GM19467 (cell line): Measurements from ENCODE around the gene ACOT11.
"Not testable (repeated sequence)": the region's sequence is repeated elsewhere in the genome, so short reads cannot be mapped to it uniquely, and the experiment has no call there.

Experiments
- ATAC-seq: cut with Tn5 transposase; IDR thresholded peaks from one replicate; pipeline ENCODE4 v1.9.1; 2021; ENCODE audit warnings: mild to moderate bottlenecking, moderate library complexity; ENCODE audit not compliant: unreplicated experiment

The ACOT11 gene

DNA sequence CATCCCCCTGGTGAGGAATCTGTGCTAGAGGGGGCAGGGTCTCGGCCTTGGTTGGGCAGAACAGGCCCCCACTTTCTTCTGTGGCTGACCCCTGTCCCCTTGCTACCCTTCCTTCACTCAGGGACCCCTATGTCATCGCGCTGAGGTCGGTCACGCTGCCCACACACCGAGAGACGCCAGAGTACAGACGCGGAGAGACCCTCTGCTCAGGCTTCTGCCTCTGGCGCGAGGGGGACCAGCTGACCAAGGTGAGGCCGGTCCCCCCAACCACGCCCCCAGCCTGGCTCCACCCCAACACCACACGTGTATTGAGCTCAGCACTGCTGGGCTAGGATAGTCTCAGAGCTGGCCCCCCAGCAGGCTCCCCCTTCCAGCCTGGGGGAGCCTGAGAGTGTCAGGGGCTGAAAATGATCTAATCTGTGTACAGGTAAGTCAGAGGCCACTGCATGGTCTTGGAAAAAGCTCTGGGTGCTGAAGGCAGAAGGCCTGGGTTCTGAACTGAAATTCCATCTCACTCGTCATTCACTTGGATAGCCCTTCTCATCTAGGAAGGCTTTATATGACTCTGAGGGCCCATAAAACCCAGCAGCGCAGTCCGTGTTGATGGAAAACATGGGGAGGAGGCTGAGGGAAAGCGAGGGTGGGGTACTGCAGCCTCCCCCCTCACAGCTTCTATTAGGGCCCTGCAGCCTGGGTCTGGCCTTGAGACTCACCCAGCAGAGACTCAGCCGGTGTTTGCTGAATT is 60.0 kb downstream of the ACOT11 start:
- ATAC-seq = no peak

DNA sequence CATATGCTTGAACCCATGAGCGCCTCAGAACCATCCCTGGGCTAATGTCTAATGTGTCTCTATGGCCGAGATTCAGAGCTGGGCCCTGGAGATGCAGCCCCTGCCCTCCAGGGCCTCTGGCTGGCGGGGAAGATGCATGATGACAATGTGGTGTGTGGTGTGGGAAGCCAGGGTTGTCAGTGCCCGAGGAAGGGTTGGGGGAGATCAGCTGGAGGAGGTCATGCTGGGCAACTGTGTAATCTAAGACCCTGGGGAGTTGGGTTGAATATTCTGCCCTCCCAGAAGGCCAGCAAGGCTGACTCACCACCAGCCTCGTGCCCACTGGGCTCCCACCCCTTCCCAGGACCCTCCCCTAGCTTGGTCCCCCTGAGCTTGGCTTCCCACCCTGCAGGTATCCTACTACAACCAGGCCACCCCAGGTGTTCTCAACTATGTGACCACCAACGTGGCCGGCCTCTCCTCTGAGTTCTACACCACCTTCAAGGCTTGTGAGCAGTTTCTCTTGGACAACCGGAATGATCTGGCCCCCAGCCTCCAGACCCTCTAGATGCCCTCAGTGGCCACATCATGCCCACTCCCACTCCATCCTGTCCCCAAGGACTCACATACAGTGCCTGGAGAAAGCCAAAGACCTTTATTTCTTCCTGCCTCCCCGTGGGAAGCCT is 60.7 kb downstream of the ACOT11 start:
- ATAC-seq = no peak

DNA sequence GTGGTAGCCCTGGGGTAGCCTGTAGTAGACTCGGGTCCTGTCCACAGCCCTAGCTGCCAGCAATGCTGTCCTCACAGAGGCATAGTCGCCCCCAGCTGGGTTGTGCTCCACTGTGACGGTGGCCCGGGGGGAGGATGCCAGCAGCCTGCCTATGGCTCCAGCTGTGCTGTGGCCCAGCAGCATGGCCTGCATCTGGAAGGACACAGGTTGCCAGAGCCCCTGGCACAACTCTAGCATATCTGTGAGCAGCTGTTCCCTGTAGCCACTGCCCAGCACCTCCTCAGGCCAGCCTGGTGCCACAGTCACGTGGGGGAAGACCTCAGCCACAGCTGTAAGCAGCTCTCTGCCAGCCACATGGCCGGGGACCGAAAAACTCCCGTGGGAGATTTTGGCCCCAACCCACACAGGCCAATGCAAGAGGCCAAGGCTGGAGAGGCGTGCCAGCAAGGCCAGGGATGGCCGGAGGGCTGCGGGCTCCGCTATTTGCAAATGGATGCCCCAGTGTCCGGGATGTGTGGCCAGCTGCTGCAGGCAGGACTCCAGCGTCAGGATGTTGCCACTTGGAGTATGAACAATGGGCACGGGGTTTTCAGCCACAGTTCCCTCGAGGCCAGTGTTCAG is 61.4 kb downstream of the ACOT11 start:
- ATAC-seq = no peak

DNA sequence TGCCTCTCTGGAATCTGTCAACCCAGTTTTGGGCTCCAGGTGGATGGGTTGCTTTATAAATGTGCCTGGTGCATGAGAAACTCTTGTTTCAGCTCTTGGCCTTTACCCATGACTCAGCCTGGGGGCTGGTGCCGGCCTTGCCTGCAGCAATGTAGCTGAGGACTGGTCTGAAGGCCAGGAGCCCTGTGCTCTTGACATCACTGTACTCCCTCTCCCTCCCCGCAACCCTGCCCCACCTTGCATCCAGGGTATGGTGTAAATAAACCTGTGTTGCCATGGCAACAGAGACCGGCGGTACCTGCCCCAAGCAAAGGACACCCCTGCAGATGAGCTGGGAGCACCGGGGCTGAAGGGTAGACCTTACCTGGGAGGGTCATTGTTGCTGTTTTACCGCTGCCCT is 62.0 kb downstream of the ACOT11 start:
- no peak for ATAC-seq

DNA sequence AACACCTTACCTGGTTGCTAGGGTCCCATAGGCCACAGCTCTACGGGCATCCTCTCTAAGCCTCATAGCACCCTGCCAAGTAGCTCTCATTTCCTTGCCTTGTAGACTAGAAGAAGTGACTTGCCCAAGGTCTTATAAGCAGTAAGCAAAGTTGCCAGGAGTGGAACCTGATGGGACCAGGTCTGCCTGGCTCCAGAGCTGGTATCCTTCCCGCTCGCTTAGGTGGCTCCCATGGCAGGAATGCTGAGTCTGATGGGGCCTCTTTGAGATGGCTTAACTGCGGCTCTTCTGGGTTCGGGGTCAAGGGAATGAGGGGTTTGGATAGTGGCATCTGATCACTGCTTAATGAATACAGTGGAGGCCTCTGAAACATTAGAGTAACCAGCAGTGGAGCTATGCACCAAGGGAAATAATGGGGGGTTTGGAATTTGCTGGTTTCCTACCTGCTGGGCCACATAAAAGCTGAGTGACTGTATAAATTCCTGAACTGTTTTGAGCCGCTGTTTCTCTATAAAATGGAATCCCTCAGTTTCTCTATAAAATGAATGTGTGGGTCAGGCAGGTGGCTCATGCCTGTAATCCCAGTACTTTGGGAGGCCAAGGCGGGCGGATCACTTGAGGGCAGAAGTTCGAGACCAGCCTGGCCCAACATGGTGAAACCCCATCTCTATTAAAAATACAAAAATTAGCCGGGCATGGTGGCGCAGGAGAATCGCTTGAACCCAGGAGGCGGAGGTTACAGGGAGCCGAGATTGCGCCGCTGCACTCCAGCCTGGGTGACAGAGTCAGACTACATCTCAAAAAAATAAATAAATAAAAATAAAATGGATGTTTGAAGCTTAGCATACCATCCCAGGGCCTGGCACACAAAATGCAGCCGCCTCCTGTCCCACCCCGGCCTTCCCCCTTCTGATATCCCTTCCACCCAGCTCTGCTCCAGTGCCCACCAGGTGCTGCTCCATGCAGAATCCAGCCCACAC is 62.9 kb downstream of the ACOT11 start:
- ATAC-seq = no peak

DNA sequence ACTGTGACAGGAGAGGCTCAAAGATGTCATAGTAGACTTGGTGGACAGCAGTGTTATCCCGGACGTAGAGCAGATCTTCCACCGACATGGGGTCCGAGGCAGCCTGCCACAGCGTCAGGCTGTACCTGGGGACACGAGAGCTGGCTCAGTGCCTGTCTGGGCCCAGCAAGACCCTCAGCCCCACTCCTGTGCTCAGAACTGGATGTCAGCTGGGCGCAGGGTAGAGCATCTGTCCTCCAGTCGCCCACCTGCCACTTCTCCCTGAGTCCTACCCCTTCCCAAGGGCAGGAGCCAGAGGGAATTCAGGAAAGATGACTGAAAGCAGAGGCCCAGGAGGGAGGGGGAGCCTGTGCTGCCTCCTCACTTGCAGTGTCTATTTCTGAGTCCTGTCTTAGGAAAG is 63.6 kb downstream of the ACOT11 start:
- ATAC-seq = no peak

DNA sequence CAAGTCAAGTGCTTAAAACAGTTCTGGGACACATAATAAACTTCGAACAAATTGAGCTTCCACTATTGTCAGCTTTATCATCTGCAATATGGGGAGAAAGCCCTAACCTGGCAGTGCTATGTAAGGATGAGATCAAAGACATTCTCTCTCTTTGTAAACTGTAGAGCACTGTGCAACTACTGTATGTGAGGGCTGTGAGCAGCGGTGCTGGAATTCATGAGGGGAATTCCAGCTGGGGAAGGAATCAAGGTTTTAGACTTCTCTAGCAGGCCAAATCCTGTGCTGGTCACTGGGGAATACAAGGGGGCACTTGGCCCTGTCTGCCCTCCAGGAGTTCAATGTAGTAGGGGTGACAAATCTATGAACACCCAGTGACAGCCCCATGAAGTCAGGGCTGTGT is 66.0 kb downstream of the ACOT11 start:
- ATAC-seq = no peak

DNA sequence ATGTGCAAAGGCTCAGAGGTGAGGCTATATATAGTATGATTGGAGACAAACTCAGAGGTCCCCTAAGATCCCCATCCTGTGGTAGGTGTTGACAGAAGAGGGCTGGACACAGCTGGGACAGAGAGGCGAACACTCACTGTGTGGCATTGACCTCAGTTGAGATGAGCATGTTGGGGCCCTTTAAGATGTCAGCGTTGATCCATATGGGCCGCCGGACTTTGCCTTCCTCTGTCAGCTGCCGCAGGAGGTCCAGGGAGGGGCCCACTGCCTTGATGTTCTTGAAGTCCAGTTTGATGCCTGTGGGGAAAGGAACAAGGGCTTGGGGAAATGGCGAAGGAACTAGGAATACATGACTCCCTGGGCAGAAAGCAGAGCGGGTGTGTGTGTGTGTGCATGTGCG is 66.5 kb downstream of the ACOT11 start:
- ATAC-seq = no peak

DNA sequence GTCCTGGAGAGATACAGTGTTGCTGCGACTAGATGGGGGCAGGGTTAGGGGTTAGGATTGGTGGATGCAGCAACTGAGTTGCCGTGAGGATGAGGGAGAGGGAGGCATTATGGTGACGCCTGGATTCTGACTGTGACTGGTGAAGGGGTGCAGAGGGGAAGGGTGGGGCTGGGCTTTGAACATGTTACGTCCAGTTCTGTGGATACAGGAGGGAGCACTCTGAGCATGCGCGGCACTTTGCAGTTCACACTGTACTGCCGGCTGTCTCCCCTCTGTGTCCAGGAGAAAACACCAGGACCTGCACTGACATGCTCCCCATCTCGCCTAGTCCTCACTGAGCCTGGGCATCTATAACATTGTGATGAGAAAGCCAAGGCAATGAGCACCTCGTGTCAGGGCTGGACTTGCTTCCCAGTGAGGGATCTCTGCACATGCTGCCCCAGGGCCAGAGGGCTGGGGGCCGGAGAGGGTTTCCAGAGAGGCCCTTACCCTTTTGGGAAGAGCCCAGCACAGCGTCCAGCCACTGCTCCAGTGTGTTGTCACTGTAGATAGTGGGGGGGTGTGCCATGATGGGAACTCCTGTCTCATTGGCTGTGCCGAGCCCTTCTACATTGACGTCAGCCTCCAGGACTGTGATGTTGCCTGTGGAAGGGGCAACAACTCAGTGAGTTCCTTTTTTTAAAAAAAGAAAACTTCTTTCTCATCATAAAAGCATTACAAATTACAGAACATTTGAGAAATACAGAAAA is 67.7 kb downstream of the ACOT11 start:
- ATAC-seq = no peak

DNA sequence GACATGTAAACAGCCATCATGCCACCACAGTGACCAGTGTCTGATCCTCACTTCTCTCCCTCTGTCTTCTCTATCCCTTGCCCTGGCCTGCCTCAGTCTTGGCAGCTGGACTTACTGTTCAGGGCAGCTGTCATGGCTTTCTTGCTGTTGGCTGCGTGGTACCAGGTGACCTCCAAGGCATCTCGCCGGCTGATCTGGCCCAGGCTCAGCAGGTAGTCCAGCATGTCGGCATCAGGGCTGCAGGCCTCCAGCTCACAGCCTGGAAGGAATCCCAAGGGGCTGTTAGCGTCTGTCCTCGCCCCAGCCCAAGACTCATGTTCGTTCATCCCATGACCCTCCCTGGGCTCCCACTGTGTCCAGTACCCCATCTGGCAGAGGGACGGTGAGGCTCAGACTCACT is 71.7 kb downstream of the ACOT11 start:
- no peak for ATAC-seq

DNA sequence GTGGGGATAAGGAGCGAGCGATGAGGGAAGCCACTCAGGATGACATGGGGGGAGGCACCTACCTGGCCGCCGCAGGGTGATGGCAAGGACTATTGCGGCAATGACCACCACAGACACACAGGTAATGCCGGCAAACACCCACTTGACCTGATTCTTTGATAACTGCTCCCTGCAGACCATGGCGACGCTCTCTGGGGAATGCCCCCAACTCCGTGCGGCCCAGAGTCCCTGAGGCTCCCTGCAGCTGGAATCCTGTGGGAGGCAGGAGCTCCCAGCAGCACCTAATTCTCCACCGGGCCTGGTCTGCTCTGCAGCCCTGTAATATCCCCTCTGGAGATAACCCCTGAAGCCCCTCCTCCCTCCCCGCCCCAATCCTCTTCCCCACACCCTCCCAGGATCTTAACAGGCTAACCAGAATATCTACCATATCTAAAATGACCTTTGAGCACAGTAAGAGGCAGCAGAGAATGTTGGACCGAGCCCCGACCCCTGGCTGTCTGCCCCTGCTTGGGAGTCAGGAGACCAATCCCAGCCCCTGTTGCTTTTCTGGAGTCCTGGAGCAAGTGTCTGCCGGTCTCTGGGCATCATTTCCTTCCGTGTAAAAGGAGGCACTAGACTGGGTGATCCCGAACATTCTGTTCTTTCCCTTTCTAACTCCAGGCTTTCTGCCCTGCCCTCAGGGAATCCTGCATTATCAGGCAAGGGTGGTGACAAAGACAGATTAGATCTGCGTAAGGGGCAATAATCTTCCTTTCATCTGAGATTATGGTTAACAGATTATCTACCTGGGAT is 75.4 kb downstream of the ACOT11 start, which contains the start of gene FAM151A:
Gene FAM151A, minus strand, starts transcription at position 310 of the 792 bp plus-strand sequence. Its CDS starts 130 bp downstream, at position 180.
- no peak for ATAC-seq

DNA sequence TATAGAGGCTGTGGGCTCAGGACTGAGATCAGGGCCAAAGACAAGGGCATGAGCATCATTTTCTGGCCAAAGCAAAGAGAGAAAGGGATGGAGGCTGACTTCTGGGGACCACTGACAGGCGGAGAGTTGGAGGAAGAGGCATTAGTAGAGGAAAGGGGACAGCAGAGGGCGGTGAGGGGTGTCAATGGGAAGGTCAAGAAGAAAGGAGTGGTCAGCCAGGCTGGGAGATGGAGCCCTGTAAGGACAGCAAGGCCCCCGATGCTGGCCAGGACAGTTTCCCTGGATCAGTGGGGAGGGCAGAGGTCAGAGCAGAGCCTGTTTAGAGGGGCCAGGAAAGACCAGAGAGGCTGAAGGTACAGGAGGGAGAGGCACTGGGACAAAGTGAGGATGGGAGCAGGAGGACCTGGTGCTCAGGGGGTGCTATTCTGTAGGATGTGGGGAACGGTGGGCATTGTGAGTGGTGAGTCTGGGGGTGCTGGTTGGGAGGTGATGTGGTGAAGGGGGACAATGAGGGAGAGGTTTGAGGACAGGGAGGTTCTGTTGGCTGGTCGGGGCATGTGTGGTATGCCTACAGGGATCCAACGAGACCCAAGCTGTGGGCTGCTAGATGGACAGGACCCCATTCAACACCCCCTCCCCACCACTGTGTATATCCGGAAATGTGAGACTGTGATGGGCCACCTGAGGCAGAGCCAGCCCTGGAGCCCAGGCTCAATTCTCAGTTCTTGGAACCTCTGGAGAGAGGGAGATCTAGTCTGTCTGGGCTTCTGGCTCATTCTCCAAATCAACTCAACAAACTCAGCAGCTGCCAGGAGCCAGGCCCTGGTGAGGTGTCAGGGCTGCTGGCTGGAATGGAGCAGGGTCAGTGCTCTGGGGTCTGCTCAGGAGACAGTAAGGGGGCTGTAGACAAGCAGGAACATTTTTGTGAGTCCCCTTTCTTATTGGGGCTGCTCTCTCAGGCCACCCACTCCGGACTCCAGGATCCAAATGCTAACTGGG is 76.7 kb downstream of the ACOT11 start:
- ATAC-seq = no peak

DNA sequence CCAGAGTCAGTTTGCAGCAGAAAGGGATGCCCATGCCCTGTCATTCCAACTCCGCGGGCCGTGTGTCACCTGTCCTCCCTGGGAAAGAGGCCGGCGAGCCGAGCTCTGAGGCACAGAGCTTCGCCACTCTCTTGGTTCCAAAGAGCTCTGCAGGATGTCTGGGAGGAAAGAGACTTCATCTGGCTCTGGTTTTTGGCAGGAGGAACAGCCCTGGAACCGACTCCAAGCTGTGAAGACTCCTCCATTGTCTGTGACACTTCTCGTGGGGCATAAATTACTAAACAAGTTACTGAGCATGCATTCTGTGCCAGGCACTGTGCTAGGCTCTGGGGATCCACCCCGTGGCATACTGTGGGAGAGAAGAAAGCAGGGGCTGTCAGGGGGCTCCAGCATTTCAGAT is 79.2 kb downstream of the ACOT11 start:
- no peak for ATAC-seq

DNA sequence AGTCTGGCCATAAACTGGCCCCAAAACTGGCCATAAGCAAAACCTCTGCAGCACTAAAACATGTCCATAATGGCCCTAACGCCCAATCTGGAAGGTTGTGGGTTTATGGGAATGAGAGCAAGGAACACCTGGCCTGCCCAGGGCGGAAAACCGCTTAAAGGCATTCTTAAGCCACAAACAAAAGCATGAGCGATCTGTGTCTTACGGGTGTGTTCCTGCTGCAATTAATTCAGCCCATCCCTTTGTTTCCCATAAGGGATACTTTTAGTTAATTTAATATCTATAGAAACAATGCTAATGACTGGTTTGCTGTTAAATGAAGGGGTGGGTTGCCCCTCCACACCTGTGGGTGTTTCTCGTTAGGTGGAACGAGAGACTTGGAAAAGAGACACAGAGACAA is 87.8 kb downstream of the ACOT11 start:
- ATAC-seq = not testable (repeated sequence)

DNA sequence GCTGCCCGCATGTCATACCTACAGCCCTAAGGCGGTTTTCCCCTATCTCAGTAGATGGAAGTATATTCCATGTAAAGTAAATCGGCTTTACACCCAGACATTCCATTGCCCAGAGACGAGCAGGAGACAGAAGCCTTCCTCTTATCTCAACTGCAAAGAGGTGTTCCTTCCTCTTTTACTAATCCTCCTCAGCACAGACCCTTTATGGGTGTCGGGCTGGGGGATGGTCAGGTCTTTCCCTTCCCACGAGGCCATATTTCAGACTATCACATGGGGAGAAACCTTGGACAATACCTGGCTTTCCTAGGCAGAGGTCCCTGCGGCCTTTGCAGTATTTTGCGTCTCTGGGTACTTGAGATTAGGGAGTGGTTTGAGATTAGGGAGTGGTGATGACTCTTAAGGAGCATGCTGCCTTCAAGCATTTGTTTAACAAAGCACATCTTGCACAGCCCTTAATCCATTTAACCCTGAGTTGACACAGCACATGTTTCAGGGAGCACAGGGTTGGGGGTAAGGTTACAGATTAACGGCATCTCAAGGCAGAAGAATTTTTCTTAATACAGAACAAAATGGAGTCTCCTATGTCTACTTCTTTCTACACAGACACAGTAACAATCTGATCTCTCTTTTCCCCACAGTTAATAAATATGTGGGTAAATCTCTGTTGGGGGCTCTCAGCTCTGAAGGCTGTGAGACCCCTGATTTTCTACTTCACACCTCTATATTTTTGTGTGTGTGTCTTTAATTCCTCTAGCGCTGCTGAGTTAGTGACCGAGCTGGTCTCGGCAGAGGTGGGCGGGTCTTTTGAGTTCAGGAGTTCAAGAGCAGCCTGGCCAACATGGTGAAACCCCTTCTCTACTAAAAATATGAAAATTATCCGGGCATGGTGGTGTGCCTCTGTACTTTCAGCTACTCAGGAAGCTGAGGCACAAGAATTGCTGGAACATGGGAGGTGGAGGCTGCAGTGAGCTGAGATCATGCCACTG is 88.7 kb downstream of the ACOT11 start:
- not testable (repeated sequence) for ATAC-seq

DNA sequence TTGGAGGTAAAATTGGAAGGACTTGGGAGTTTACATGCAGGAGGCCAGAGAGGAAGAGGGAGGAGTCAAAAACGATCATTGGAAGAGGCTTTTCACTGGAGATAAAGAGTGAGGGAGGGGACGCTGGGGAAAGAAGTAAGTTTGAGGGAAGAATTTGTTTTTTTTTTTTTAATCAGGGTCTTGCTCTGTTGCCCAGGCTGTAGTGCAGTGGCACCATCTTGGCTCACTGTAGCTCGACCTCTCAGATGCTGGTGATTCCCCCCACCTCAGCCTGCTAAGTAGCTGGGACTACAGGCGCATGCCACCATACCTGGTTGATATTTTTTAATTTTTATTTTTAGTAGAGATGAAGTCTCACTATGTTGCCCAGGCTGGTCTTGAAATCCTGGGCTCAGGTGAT is 92.3 kb downstream of the ACOT11 start:
- ATAC-seq = no peak
